ENCODE measurements around the gene MAPRE3.

MAPRE3 gene

DNA sequence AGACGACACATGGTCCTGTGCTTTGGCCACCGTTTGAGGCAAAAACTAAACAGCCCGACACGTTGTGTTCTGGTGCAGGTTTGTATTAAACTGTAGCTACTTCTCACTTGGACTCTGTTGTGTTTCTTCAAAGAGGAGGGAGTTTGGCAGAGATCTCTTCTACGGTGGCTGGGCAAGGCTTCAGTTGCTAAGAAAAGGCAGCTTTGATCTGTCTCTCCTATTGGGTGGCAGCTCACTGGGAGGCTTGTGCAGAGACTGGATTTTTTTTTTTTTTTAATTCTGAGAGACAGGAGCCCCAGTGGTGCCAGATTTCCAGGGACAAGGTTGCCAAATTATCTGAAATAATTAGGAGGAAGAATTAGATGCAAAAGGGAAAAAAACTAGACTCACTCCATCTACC is 20.2 kb upstream of the MAPRE3 start:
- H3K4me3 ChIP-seq (ENCODE audit: control insufficient read depth, low read depth, low read length): no peak overlapping the region
- TF ChIP-seq CTCF (IDR thresholded peaks at IDR 0.05; ENCODE audit: control insufficient read depth, insufficient read depth, low read depth, low read length, missing control alignments): no peak
- no peak for DNase-seq (ENCODE audit: low read depth)

- no peak overlapping the region for H3K4me3 ChIP-seq (ENCODE audit: control insufficient read depth, low read depth, low read length)
- DNase-seq (ENCODE audit: low read depth): no peak
- no peak for TF ChIP-seq CTCF (IDR thresholded peaks at IDR 0.05; ENCODE audit: control insufficient read depth, insufficient read depth, low read depth, low read length, missing control alignments)
Measured at GRCh38 chr2:26951236-26951635, 19.2 kb upstream of the MAPRE3 start.

GRCh38 chr2:26952374-26952773 is 18.1 kb upstream of the MAPRE3 start:
- no peak overlapping the region for H3K4me3 ChIP-seq (ENCODE audit: control insufficient read depth, low read depth, low read length)
- TF ChIP-seq CTCF (IDR thresholded peaks at IDR 0.05; ENCODE audit: control insufficient read depth, insufficient read depth, low read depth, low read length, missing control alignments): no peak
- DNase-seq (ENCODE audit: low read depth): no peak

GRCh38 chr2:26954135-26954534 is 16.3 kb upstream of the MAPRE3 start:
- DNase-seq (ENCODE audit: low read depth): no peak
- H3K4me3 ChIP-seq (ENCODE audit: control insufficient read depth, low read depth, low read length): no peak overlapping the region
- TF ChIP-seq CTCF (IDR thresholded peaks at IDR 0.05; ENCODE audit: control insufficient read depth, insufficient read depth, low read depth, low read length, missing control alignments): no peak

DNA sequence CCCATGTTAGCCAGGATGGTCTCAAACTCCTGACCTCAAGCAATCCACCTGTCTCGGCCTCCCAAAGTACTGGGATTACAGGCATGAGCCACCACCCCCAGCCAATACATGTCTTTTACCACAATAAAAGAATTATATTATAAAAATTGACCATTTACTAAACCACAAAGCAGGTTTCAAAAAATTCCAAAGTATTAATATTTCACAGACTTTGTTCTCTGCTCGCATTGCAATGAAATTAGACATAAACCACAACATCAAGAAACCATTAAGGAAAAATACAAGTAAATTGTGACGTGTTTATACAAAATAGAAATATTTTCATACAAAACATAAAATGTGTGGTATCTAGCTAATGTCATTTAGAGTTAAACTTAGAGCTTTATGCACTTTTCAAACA is 13.4 kb upstream of the MAPRE3 start:
- no peak for TF ChIP-seq CTCF (IDR thresholded peaks at IDR 0.05; ENCODE audit: control insufficient read depth, insufficient read depth, low read depth, low read length, missing control alignments)
- no peak overlapping the region for H3K4me3 ChIP-seq (ENCODE audit: control insufficient read depth, low read depth, low read length)
- no peak for DNase-seq (ENCODE audit: low read depth)

DNA sequence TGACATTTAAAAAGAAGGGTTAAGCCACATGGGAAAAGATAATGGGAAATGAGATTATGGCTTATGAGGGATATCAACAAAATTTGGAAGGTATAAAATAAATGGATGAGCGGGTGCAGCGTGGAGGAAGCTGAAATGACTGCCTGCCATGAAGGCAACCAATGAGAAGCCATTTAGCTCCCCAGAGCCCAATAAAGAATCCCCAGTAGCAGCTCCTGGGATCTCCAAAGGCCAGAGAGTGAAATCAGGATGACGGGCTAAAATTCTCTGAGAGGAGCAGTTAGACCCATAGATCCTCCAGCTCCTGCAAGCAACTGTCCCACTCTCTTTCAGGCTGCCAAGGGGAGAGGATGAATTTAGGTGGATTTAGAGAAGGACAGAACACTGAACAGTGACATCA is 12.9 kb upstream of the MAPRE3 start:
- DNase-seq (ENCODE audit: low read depth): no peak
- no peak for TF ChIP-seq CTCF (IDR thresholded peaks at IDR 0.05; ENCODE audit: control insufficient read depth, insufficient read depth, low read depth, low read length, missing control alignments)
- no peak overlapping the region for H3K4me3 ChIP-seq (ENCODE audit: control insufficient read depth, low read depth, low read length)

DNA sequence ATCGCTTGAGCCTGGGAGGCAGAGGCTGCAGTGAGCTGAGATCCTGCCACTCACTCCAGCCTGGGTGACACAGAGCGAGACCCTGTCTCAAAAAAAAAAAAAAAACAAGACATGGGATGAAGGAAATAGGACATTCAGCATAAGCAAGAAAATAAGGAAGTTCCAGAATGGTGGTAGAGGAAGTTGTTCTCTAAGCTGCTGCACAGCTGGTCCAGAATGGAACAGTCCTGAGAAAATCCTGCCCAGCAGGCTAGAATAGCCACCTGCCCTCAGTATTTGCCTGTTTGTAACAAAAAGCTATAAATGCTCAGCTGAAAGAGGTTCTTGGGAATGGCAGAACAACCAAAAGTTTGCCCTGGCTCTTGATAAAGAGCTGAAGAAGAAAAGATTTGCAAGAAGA is 11.1 kb upstream of the MAPRE3 start:
- no peak for TF ChIP-seq CTCF (IDR thresholded peaks at IDR 0.05; ENCODE audit: control insufficient read depth, insufficient read depth, low read depth, low read length, missing control alignments)
- DNase-seq (ENCODE audit: low read depth): no peak
- H3K4me3 ChIP-seq (ENCODE audit: control insufficient read depth, low read depth, low read length): no peak overlapping the region
